HG03135 (cell line): ENCODE data around the gene SYNM.

ENCODE experiments used
- ATAC-seq: cut with Tn5 transposase; IDR thresholded peaks from one replicate; pipeline ENCODE4 v1.9.1; 2021; ENCODE audit warnings: mild to moderate bottlenecking, moderate library complexity; ENCODE audit not compliant: unreplicated experiment

Gene SYNM

GRCh38 chr15:99165020-99165790, 60.3 kb downstream of the SYNM start:
- no peak for ATAC-seq

DNA sequence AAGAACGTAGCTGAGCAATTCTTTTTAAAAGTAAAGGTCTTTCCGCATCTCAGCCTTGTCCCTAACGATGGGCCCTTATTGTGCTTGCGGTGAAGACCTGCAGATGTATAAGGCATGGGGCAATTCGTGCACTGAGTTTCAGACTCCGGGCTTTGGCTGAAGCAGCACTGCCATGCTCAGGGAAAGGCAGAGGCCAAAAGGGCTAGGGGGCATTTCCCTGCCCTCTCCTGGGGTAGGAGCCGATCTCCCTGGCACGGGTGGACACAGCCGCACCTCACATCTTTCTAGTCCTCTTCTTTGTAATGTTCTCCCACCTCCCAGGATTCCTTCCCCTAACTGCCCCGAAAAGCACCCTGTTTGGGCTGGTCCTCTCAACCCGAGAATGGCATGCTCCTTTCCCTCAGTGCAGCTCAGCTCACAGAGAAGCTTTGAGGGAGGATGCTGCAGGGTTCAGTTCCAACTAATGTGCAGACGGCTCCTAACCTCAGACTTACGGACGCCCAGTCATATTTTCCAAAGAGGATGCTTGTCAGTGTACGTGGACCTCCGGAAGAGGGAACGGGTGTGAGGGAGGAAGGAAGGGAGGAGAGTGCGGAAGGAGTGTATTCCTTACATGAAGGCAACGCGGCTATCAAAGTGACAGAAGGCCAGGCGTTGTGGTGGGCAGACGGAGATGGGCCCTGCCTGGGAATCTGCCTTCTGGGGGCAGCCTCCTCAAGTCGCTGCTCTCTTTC, 61.2 kb downstream of the SYNM start:
- no peak for ATAC-seq

DNA sequence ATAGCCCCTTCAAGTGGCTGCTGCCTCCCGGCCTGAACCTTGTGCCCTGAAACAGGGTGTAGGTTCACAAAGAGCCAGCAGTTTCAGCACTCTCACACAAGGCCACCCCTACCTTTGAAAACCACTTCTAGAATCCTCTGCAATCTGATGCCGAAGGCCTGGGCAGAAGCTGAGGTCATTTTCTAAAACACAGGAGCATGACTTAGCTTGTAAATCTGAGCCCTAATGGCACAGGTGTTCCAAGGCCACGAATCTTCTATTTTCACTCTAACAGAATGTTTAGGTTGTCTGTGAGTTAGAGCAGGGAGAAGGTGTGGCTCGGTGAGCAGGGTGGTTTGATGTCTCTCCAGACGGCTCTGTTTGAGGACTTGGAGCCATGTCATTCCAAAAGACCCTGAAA, 62.3 kb downstream of the SYNM start:
- ATAC-seq, result no peak

GRCh38 chr15:99167640-99168039, 62.8 kb downstream of the SYNM start:
- ATAC-seq, result no peak

GRCh38 chr15:99168601-99169580, 64.0 kb downstream of the SYNM start:
- no peak for ATAC-seq

DNA sequence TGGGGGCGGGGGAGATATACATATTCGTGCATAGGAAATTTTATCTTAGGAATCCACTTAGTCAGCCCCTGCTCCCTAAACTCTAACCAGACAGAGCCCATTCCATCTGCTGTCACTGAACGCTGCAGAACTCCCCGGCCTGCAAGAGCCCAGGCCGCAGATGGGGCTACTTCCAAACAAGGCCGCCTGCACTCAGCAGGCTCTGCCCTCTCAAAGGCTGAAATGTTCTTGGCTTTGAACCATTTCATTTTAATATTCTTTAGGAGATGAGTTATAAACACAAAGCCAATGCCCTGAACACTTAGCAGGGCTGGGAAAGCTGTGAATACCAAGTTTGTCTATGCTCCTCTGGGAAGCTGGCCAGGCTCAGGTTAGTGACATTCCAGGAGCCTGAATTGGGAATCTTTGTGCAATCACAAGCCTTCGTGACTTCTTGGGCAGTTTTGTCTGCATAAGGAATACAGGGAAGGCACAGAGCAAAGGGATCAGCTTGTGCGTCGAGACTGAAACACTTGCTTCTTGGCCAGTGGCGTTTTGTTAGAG, 65.0 kb downstream of the SYNM start:
- ATAC-seq, result no peak

DNA sequence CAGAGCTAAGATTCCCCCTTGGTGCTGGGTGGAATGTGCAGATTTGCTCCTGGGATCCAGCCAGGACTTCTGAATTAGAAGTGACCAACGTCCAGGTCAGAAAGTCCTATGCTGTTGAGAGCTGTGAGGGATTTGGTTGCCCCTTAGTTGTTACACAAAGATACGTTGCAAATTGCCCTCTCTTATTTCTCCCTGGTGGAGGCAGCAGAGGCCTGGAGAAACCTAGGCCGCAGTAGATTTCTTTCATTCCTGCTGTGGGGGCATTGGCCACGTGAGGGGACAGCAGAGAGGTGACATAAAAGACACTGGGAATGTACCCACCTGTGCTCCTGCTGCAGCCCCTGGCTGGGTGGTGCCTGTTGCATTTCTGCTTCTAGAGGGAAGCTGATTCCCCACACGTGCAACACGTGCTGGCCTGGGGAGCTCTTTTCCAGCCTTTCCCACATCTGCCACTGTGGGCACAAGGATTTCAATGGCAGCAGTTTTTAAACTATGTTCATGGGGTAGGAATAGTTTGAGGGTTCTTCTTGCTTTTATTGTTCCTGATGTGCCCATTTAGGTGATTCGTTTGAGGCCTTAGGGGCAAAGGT, 65.7 kb downstream of the SYNM start:
- ATAC-seq, result no peak

DNA sequence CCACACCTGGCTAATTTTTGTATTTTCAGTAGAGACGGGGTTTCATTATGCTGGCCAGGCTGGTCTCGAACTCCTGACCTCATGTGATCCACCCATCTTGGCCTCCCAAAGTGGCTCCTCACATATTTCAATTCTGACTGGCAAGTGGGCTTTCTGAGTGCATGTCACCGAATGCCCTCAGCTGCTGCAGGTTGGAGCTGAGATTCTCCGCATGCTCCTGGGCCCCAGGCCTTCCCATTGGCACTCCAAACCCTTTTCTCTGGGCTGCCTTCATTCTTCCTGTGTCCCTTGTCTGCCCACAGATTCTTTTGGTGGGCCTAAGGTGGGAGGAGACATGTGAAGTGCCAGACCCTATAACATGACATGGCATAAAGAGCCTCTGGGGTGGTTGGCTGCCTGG, 67.3 kb downstream of the SYNM start:
- no peak for ATAC-seq

DNA sequence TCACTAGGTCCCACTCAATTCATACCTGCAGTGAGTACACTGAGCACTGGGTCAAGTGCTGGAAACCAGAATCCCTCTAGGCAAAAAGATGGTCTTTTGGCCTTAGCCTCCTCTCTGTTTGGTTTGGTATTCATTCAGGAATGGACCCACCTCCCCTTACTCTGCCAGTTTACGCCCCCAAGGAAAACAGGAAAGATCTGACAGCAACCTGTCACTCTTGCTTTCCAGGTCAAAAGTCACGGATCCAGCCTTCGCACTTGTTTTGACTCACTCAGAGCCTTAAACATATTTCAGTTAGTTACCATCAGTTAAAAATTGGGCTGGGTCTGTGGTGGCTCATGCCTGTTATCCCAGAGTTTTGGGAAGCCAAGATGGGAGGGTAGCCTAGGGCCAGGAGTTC, 68.1 kb downstream of the SYNM start:
- ATAC-seq, result no peak

DNA sequence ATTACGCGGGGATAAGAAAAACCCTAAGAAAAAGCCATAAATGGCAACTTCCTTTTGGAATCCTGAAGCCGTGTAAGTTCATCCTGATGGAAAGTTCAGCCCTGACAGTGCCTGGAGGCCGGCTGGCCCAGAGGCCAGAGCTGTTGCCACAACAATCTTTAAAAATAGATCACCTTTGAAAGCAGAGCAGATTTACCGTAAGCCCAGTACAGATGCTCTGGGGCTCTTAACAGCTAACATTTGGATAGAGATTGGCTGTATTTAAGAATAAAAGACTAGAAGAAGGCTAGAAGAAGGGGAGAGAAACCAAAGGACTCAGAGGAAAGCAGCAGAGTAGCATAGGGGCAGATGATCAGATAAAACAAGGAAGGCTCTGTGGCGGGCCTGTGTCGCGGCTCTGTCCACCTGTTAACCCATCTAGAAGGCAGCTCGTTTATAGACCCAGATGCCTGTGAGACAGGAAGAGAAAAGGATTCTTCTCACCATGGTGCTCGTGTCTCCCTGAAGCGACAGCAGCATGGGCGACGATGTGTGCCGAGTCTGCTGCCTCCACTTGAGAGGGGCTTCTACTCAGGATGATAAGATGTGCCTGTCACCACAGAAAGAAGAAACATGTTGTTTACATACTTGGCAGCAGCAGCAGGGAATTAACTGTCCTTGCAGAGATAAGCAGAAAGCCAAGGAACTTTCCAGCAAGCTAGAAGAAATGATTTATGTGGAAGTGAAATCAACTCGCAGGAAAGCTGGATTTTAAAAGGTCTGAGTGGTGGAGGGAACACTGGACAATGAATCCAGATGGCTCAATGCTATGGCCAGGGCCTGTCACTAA, 69.9 kb downstream of the SYNM start:
- no peak for ATAC-seq

DNA sequence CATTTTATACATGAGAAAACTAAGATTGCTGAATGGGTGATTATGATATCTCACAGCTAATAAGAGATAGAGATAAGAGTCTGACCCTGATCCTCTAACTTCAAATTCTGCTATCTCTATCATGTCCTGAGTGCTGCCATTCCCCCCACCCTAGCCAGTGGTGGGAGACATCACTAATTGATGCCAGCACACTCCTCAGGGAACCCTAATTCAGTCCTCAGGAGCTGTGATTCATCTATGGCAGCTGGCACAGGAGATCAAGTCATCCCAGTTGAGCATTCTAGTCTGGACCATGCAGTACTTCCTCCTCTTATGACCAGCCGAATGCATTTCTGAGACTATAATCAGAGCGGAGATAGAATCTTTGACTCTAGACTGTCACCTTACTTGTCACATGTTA, 71.9 kb downstream of the SYNM start:
- ATAC-seq, result no peak

DNA sequence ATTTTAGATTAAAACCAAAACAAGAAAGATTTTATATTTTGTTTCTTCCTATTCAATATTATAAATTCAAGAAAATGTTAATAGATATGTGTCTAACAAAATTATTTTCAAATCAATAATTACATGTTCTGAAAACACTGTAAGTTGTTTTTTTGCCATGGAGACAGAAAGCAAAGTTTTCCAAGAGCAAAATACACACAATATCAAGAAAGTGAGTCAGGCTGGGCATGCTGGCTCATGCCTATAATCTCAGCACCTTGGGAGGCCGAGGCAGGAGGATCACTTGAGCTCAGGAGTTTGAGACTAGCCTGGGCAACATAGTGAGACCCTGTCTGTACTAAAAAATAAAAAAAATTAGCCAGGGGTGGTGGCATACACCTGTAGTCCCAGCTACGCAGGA, 72.8 kb downstream of the SYNM start:
- ATAC-seq, result no peak

GRCh38 chr15:99180086-99180963, 75.4 kb downstream of the SYNM start:
- ATAC-seq, result no peak

GRCh38 chr15:99180964-99181306, 76.1 kb downstream of the SYNM start:
- no peak for ATAC-seq

DNA sequence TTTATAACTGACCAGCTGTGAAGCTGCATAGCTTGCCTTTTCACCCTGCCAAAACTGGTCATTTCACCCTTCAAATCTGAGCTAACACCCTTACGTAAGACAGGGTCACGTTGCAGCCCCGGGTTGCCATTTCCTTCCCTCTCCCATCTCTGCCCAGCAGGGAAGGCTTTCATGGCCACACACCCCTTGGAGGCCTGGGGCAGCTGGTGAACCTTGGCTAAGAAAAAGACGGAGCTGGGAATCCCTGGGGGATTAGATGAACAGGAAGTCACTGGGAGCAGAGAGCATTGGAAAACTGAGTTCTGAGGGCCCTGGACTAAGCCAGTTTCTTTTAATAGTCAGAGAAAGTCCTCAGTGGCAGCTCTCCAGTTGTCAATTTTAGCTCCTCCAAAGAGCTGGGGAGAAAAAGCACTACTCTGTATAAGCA, 76.7 kb downstream of the SYNM start:
- no peak for ATAC-seq

DNA sequence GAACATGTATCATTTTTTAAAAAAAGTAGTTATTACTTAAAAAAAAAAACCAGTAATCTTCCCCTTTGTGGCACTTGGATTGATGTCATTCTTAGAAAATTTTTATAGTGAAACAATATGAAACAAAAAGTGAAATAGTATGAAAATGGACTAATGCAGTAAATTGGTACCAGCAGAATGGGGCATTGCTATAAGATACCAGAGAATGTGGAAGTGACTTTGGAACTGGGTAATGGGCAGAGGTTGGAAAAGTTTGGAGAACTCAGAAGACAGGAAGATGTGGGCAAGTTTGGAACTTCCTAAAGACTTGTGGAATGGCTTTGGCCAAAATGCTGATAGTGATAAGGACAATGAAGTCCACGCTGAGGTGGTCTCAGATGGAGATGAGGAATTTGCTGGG, 77.9 kb downstream of the SYNM start:
- ATAC-seq, result no peak
